ENCODE results near the gene PLCB3.
"Not testable (repeated sequence)": the region's sequence is repeated elsewhere in the genome, so short reads cannot be mapped to it uniquely, and the experiment has no call there.

Gene PLCB3

DNA sequence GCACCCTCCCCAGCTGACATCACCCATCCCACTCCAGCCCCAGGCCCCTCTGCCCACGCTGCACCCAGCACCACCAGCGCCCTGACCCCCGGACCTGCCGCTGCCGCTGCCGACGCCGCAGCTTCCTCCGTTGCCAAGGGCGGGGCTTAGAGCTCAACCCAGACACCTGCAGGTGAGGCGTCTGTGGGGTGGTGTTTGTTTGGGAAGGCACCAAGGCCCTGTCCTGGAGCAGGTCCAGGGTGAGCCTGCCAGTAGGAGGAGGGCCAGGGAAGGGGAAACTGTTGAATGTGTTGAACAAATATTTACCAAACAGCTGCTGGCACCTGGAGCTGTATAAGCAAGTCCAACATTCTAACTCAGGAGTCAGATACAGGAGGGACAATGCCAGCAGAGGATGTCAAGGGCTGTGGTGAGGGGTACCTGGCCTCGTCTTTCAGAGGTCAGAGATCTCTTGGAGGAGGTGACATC, 13.8 kb upstream of the PLCB3 start:
- no peak for DNase-seq

DNA sequence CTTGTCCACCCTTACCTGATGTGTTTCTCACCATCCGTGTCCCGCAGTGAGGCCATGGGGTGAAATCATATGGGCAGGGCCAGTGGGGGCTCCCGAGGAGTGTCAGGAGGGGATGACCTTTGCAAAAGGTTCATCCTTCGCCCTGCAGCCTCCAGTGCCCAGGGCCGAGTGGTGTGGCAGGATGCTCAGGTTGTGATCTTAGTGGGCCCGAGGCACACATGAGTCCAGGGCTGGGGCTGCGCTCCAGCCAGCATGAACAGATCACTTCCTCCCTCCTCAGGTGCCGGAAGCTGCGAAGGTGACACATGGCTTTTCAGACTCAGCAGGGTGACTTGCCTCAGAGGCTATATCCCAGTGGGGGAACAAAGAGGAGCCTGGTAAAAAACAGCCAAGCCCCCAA, 13.3 kb upstream of the PLCB3 start:
- DNase-seq: no peak

DNA sequence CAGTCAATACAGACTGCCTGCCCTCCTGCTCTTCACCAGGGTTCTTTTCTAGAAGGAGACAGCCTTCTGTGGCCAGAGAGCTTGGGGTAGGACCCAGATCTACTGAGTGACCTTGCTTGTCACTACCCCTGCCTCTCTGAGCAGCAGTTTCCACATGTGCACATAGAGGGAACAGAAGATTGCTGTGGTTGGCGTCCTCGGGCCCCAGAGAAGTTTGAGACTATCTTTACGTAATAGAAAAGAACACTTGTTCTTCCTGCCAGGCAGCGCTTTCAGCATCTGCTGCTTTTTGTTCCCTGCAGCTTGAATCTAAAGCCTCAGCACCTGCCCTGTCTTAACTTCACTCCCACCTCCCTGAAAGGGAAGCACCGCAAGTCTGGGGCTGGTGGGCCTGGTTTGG, 12.3 kb upstream of the PLCB3 start:
- DNase-seq: no peak

DNA sequence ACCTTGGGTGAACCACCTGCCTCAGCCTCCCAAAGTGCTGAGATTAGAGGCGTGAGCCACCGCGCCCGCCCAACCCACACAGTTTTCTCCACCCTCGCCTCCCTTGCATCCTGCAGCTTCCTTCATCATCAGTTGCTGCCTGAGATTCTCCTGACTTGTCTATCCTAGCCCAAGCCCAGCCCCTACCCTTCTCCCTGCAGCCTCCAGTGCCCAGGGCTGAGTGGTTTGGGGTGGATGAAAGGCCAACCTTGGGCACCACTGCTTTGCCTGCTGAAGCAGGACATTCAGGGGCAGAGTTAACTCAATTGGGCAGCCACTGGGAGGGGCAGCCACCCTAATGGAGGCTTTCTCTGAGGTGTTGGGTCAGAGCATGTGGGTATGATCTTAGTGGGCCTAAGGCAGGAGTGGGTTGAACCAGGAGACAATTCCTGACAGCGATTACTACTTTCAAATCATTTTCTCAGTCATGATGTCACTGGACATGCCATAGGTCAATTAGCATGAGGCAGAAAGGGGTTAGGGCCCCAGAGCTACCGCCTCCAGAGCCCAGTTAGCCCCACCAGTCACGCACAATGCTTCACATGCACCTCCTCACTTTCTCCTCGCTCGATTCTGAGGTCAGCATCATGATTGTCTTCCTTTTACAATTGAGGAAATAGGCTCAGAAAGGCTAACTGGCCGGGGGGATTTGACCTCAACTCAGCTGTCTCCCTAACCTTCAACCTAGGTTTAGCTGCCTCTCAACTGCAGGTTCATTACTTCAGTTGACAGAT, 11.5 kb upstream of the PLCB3 start:
- no peak for DNase-seq

DNA sequence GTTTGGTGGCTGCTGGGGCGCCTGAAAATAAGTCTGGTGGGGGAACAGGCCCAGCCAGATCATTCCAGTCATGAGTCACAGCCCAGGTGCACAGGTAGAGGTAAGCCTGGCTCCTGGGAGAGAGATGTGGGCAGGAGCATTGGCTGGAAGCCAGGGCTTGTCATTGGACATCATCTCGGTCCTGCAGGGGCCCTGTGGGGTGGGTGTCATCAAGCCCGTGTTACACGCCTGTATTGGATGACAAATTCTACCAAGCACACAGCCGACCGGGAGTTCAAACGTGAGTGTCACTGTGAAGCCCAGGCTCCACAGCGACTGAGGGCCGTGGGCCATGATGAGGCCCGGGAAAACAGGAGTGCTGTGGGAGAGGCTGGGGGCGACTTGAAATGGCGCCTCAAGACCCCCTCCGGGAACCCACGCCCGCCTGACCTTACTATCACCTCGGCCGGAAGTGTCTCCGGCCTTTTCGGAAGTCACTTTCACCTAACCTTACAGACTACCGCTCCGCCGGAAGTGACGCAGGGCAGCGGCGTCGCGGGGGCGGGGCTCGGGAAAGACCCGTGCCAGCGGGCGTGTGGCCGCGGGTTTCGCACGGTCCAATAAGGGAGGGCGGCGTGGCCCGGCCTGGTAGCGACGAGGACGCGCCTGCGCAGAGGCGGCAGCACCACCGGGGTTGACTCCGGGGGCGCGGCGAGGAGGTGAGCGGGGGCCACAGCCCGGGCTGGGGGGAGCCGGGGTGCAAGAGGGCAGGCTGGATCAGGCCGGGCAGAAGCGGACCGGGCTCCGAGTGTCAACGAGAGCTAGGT, 10.7 kb upstream of the PLCB3 start, which contains the start of gene FKBP2:
Gene FKBP2, plus strand, starts transcription at position 661 of the 806 bp plus-strand sequence. CDS start 1,293 bp downstream, outside the sequence.
- DNase-seq: peak; percentile 97

DNA sequence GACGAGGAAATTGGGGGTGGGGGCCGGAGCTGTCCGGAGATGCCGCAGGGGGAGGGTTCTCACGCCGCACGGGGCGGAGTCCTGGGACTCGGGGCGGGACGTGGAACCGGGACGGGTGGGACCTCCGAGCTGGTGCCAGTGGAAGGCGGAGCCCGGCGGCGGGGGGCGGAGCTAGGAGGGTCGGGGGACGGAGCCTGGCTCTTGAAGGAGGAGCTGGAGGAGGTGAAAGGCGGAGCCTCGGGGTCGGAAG, 10.2 kb upstream of the PLCB3 start:
- DNase-seq: peak; percentile 98

DNA sequence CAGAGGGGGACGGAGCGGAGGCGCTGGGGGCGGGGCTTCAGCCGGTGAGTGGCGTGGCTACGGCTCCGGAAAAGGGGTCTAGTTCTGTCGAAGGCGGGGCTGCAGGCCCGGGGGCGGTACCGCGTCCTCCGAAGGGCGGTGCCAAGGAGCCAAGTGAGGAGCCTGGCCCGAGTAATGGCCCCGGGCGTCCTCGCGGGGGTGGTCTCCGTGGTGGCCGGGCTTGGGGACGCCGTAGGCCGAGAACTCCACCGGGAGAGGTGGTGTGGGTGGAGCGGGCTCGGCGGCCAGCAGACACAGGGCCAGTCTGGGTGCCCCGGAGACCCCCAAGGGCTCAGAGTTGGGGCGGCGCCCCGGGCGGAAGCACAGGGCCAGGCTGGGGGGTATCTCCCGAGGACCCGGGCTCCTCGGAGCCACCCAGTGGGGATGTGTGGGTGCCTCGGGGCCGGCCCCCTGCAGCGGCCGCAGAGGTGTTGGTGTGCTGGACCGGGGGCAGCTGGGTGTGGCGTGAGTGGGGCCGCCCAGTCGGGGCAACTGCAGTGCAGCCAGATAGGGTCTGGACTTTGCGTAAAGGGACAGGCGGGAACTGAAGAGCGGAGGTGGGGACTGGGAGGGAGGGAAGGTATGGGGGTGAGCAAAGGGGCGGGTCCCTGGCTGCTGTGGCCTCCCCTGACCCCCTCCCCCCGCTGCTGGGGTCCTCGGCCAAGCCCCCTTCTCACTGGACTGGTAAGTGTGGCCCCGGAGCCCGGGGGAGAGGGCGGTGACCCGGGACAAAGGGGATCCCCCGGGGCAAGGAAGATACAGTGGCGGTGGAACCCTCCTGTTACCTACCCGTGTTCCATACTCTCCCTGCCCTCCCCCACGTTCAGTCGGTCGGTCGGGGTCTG, 9.6 kb upstream of the PLCB3 start:
- no peak for DNase-seq

DNA sequence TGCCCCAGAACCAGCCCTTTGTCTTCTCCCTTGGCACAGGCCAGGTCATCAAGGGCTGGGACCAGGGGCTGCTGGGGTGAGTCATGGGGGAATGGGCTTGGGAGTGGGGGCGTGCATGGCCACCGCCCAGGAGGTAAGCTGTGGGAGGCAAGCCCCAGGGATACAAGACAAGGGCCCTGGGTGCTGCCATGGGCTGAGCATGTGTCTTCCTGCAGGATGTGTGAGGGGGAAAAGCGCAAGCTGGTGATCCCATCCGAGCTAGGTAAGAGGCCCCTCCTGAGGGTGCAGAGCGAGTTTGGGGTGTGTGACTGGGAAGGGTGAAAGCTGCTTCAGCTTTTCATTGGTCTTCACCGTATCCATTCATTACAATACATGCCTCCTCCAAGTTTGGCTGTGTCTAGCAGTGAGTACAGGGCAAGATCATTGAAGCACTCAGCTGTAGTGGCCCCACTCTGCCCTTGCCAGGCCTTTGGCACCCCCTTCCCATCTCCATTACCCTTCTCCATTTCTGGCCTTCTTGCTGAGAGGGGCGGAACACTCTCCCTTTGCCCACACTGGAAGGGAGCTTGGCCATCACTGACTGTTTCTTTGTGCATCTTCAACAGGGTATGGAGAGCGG, 8.0 kb upstream of the PLCB3 start:
- no peak for DNase-seq

DNA sequence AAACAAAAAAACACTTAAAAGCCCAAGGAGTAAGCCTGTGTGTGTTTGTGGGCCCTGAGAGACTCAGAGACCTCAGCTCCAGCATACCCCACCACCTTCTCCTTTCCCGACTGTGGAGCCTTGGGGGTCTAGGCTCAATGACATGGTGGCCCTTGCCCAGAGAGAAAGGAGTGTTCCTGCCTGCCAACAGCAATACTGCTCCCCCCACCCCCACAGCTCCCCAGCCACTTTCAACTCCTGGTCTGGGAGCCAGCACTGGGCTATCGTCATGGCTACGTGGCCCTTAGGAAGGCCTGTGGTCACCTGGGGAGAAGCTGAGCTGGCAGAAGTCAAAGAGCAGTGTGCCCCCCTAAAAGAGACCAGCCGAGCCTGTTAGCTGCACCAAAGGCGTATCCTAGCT, 7.2 kb upstream of the PLCB3 start:
- no peak for DNase-seq

DNA sequence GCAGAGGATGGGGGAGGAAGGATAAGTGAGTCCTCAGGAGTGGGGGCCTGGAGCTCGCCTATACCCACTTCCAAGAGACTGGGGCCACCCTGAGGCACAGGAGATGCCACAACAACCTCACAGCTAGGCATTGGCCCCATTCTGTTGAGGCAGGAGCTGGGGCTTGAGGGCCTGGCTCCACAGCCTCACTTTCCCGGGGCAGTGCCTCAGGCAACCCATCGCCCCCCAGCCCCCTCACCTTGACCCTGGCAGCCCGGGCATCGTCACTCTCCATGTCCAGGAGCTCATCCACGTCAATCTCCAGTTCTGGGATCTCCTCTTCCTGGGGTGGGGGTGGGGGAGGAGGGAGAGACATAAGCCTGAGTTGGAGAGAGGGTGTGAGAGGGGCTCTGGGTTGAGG, 6.4 kb upstream of the PLCB3 start:
- DNase-seq: no peak

DNA sequence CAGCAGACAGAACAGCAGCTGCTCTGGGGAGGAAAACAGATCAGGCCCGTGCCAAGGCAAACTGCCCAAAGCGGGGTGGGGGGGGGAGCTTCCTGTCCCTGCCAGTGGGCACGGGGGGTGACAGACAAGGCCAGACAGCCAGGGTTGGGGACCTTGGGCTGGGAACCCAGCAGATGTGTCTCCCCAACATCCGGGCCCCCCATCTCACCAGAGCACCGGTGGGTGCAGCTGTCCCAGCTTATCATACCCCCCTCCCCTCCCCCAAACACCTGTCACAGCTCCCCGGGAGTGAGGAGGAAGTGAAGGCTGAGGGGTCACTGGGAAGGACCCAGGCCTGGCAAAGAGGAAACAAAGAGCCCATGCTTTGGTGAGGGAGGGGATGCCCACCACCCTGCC, 5.9 kb upstream of the PLCB3 start:
- DNase-seq: peak; percentile 44

DNA sequence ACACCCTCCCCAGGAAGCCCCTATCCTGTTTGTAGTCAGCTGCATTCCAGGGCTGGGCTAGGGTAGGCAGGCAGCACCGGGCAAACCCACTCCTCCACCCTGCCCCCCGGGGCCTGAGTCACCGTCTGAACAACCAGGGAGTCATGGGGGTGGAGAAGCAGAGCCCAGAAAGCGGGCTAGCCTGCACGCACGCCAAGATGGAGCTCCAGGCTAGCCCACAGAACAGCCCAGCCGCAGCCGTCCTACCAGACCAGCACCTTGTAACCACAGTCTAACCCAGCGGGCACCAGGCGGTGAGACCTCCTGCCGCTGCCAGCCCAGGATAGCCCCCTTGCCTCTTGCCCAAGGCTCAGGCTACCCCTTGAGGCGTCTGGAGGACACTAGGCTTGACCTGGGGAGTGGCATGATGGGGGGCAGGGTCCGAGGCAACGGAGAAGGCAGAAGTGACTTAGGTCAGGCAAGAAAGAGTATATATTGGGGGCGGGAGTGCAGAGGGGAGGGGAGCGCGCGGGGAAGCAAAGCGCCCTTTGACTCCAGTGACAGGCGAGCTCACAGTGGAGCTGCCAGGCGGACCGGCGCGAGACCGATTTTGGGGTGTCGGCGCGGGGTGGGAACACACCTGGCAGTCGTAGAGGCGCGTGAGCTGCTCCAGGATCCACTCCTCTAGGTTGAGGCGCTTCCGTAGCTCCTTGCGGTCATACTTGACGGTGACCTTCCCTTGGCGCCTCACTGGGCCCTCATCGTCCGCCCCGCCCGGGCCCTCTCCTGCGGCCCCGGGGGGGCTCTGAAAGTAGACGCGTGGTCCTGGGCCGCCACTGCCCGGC, 5.3 kb upstream of the PLCB3 start:
- DNase-seq: peak; percentile 68

DNA sequence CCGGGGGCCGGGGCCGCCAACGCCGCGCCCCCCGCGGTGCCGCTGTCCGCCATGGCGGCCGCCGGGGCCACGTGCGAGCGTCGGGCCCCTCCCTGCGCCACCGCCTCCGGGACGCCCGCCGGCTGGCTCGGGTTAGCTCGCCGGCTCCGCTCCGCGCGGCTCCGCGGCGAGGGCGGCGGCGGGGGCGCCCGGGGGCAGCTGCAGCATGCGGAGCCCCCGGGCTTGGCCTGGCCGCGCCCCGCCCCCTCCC, 4.8 kb upstream of the PLCB3 start:
- not testable (repeated sequence) for DNase-seq

DNA sequence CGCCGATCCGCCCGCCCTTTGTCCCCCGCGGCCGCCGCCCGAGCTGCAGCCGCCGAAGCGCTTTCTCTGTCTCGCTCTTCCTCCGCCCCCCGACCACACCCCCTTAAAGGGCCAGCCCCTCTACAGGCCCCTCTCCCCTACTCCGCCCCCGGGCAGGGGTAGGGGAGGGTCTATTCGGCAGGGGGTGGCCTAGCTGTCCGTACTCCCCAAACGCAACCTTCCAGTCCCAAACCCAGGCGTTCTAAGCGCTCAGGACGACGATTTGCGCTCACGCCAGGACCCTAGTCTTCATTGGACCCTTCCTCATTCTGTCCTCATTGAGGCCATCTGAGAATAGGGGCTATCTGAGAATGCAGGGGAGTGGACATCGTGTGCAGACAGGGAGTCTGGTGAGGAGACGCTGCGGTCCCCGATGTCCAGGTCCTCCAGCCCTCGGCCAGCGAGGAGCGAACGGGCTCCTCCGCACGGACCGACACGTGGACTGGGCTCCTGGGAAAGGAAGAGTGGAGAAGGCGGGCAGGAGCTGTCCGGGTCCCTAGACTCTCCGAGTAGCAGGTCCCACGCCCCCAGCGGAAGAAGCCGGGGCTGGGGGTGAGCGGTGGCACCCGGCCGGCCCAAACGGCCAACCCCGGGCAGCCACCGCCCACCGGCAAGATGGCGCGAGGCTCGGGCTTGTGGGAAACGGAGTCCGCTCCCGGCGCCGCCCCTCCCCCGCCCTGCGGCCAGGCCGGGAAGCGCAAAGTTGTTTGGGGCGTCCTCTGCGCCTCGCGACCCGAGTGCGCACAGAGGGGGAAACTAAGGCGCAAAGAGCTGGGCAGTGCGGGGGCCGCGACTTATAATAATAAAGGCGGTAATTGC, 4.2 kb upstream of the PLCB3 start, which contains the start of gene PPP1R14B:
Gene PPP1R14B, minus strand, starts transcription at position 73 of the 858 bp plus-strand sequence. CDS start 270 bp downstream, outside the sequence.
- DNase-seq: peak; percentile 72

DNA sequence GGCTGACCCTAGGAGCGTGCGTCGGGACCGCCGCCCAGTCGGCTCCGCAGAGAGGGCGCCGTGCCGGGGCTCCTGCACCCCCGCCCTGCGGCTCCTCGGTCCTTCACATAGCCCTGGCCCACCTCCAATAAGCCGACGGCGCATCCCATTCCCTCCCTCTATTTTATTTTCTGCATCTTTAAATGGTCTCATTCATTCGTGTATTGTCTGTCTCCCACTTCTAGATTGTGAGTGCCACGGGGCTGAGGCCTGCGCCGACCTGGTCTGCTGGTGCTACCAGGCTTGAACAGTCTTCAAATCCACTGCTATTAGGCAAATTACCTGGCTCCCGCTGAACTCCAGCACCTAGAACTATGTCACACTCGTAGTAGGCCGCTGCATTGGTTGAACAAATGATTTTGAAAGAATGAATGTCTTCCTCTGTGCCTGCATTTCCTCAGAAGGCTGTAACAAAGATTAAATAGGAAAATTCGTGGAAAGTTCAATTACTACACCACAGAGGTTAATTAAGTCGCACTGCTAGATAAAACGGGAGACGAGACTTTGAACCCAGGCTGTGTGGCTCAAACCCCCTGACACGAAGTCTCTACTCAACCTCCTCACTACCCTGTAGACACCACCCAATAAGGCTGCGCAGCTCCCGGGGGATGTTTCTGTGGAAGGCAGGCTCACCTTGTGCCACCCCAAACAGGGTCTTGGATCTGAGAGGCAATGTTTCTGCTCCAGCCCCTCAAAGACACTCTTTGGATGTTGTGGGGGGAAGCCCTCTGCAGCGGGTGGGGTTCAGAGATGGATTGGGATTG, 3.4 kb upstream of the PLCB3 start:
- no peak for DNase-seq

DNA sequence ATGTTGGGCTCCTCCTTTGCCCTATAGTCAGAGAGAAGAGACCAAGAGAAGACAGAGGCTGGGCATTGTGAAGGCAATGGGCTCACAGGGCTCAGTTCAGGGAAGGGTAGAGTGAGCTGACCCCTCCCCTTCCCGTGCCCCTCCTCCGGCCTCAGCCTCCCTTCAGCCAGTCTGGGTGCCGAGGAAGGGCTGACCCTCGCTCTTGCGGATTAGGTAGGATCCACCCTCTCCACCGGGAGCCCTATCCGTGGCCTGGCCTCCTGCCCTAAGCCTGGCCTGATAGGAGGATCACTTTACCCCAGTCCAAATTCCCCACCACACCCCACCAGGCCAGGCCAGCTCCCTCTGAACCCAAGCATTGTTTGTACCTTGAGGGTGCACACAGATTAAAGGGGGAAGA, 2.8 kb upstream of the PLCB3 start:
- DNase-seq: no peak

DNA sequence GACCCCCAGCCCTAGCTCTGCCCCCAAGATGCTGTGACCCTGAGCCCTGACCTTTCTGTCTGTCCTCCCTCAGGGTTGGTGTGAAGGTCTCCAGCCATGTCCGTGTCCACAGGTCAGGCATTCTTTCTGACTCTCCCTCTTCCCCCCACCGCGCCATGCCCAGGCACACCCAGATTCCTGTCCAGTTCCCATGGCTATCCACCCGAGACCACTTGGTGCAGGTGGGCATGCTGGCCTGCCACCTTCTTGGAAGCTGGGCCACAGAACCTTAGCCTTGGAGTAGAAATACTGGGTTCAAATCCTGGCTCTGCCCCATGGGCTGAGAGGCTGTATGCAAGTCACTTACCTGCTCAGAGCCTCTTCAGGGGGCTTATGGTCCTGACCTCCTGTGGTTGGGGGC, 2.3 kb upstream of the PLCB3 start:
- no peak for DNase-seq

DNA sequence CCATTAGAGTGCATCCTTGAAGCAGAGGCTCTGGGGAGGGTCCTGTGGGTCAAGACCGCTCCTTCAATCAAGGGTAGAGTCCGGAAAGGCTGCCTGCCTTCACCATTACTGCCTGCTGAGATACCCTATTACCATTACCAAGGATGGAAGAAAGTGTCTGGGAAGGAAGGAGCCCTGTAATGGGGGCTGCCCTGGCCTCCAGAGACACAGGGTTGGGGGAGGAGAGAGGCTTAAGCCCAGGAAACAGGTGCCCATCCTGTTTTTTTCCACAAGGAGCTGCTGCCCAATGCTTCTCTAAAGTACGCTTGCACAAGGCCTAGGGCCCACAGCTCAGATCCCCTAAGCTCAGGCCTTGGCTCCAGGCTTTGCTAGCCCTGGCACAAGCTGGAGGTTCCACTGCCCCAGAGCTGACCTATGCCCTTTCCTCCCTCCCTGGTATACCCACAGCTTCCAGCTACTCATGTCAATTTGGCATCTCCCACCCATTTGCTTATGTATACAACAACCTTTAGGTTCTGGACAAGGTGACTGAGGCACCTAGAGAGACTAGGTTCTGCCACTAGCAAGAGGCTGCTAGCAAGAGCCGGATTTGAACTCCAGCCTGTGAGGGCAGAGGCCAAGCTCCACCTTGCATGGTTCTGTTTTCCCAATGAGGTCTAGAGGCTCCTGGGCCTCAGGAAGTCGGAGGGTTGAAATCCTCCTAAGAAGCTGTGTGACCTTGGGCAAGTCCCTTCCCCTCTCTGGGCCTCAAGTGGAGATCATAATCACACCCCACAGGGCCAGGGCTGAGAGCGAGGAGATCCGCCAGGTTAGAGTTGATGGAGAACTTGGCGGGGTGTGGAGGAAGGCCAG, 1.5 kb upstream of the PLCB3 start:
- DNase-seq: no peak

DNA sequence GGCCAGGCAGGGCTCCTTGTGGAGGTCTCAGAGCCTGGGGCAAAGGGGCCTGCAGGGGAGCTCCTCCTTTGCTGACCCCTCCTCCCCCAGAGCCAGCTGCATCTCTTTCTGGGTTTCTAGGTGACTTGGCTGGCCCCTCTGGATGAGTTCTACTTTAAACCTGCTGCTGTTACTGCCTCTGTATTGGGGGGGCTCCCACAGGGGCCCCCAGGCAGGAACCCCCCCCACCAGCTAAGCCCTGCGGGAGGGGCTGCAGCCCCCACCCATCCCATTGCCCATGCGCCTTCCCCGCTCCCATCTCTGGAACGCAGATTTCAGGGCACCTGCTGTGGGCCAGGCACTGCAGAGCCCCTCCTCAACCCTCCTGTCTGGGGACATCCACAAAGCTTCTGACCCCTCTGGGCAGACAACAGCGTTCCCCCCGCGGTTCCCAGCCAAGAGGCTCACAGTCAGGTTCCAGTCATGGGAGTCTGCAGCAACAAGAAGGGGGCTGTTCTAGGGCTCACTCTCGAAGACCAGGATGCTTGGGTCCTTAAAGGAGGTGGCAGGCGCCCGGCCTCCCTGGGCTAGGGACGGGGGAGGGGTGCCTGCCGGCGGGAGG, 815 bp upstream of the PLCB3 start:
- no peak for DNase-seq

Measured in effector CD4-positive, alpha-beta T cell (primary cell).